ENCODE measurements around the gene MYO7A. TPM values are rescaled to one million over a fixed set of nuclear protein-coding genes. Genes with fewer than 3 reads are reported as not detected.

Gene MYO7A
- total RNA-seq, 1 donor from 2014 or later, result 6.3 TPM

- H3K4me3 ChIP-seq (ENCODE audit: low read length in 3 of 3), result no peak overlapping the region
- no peak overlapping the region for H3K27ac ChIP-seq (ENCODE audit: low read depth, low read length)
- no peaks in the 10 kb centered on the region for H3K36me3 ChIP-seq (ENCODE audit: control insufficient read depth in 3 of 3, insufficient read depth in 3 of 3, low read length in 3 of 3)
- H3K27me3 ChIP-seq (ENCODE audit: control insufficient read depth in 3 of 3, insufficient read depth in 3 of 3, low read length in 3 of 3), result no peaks in the 10 kb centered on the region
- H3K9me3 ChIP-seq (ENCODE audit: control insufficient read depth in 3 of 3, low read length in 3 of 3), result no peaks in the 10 kb centered on the region
- no peak overlapping the region for H3K9ac ChIP-seq (ENCODE audit: low read depth in 1 of 3, low read length in 3 of 3)
- H3K4me1 ChIP-seq (ENCODE audit: control insufficient read depth in 3 of 3, insufficient read depth in 3 of 3, low read length in 3 of 3), result peaks cover 0 to 9% (median 9%) of the 10 kb centered on the region in 3 donors
These were observed 68.9 kb downstream of the MYO7A start for GRCh38 chr11:77196961-77197360.

DNA sequence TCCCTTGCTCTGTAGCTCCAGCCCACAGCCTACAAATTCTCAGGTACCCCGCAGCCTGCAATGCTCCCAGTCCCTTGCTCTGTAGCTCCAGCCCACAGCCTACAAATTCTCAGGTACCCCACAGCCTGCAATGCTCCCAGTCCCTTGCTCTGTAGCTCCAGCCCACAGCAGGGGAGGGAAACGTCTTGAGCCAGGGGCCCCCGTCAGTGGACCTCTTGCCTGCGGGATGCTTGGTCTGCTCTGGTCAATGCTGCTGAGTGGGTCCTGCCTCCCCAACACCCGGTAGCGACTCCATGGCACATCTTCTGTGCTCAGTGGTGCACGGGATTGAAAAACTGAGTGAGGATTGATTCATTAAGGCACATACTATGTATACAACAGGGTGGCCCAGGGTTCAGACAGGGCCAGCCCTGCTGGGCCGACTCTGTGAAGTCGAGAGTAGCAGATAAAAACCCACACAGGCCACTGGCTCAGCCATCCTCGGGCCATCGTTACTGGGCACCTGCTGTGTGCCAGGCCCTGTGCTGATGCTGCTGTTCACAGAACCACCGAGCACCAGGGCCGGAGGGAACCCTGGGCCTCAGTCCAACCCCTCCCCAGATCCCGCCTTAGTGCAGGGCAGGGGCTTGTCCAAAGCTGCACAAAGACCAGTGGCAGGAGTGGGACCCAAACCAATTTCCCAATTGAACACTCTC is 69.7 kb downstream of the MYO7A start:
- H3K27ac ChIP-seq (ENCODE audit: low read depth, low read length), result no peak overlapping the region

DNA sequence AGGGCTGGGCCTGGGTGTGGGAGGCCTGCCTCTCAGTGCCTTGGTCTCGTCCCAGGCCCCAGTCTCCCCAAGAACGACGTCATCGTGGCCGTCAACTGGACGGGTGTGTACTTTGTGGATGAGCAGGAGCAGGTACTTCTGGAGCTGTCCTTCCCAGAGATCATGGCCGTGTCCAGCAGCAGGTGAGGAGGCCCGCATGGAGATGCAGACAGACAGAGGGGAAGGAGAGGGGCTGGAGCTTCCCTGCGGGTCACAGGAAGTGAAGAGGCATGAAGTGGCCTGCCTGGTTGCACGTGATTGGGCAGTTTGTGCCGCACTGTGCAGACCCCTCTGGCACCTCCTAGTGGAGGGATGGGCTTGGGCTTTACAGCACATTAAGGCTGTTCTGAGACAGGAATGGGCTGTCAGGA is 70.4 kb downstream of the MYO7A start:
- no peak overlapping the region for H3K4me3 ChIP-seq (ENCODE audit: low read length in 3 of 3)
- no peak overlapping the region for H3K9ac ChIP-seq (ENCODE audit: low read depth in 1 of 3, low read length in 3 of 3)
- H3K4me1 ChIP-seq (ENCODE audit: control insufficient read depth in 3 of 3, insufficient read depth in 3 of 3, low read length in 3 of 3), result peaks cover 0 to 9% (median 9%) of the 10 kb centered on the region in 3 donors
- H3K27me3 ChIP-seq (ENCODE audit: control insufficient read depth in 3 of 3, insufficient read depth in 3 of 3, low read length in 3 of 3), result no peaks in the 10 kb centered on the region
- no peaks in the 10 kb centered on the region for H3K9me3 ChIP-seq (ENCODE audit: control insufficient read depth in 3 of 3, low read length in 3 of 3)
- no peak overlapping the region for H3K27ac ChIP-seq (ENCODE audit: low read depth, low read length)
- no peaks in the 10 kb centered on the region for H3K36me3 ChIP-seq (ENCODE audit: control insufficient read depth in 3 of 3, insufficient read depth in 3 of 3, low read length in 3 of 3)

More for the DNA sequence above, 69.7 kb downstream of the MYO7A start:
- Histone ChIP-seq H3K4me3 (ENCODE audit: low read length in 3 of 3) (no peak overlapping the region), H3K27me3 (ENCODE audit: control insufficient read depth in 3 of 3, insufficient read depth in 3 of 3, low read length in 3 of 3) (no peaks in the 10 kb centered on the region), H3K9ac (ENCODE audit: low read depth in 1 of 3, low read length in 3 of 3) (no peak overlapping the region), H3K9me3 (ENCODE audit: control insufficient read depth in 3 of 3, low read length in 3 of 3) (no peaks in the 10 kb centered on the region), H3K4me1 (ENCODE audit: control insufficient read depth in 3 of 3, insufficient read depth in 3 of 3, low read length in 3 of 3) (peaks cover 0 to 9% (median 9%) of the 10 kb centered on the region in 3 donors), H3K36me3 (ENCODE audit: control insufficient read depth in 3 of 3, insufficient read depth in 3 of 3, low read length in 3 of 3) (no peaks in the 10 kb centered on the region)

GRCh38 chr11:77199137-77199745 is 71.2 kb downstream of the MYO7A start:
- Histone ChIP-seq H3K27ac (ENCODE audit: low read depth, low read length) (no peak overlapping the region), H3K36me3 (ENCODE audit: control insufficient read depth in 3 of 3, insufficient read depth in 3 of 3, low read length in 3 of 3) (no peaks in the 10 kb centered on the region), H3K9me3 (ENCODE audit: control insufficient read depth in 3 of 3, low read length in 3 of 3) (no peaks in the 10 kb centered on the region), H3K4me1 (ENCODE audit: control insufficient read depth in 3 of 3, insufficient read depth in 3 of 3, low read length in 3 of 3) (peaks cover 0 to 9% (median 9%) of the 10 kb centered on the region in 3 donors), H3K9ac (ENCODE audit: low read depth in 1 of 3, low read length in 3 of 3) (no peak overlapping the region), H3K4me3 (ENCODE audit: low read length in 3 of 3) (no peak overlapping the region), H3K27me3 (ENCODE audit: control insufficient read depth in 3 of 3, insufficient read depth in 3 of 3, low read length in 3 of 3) (no peaks in the 10 kb centered on the region)

DNA sequence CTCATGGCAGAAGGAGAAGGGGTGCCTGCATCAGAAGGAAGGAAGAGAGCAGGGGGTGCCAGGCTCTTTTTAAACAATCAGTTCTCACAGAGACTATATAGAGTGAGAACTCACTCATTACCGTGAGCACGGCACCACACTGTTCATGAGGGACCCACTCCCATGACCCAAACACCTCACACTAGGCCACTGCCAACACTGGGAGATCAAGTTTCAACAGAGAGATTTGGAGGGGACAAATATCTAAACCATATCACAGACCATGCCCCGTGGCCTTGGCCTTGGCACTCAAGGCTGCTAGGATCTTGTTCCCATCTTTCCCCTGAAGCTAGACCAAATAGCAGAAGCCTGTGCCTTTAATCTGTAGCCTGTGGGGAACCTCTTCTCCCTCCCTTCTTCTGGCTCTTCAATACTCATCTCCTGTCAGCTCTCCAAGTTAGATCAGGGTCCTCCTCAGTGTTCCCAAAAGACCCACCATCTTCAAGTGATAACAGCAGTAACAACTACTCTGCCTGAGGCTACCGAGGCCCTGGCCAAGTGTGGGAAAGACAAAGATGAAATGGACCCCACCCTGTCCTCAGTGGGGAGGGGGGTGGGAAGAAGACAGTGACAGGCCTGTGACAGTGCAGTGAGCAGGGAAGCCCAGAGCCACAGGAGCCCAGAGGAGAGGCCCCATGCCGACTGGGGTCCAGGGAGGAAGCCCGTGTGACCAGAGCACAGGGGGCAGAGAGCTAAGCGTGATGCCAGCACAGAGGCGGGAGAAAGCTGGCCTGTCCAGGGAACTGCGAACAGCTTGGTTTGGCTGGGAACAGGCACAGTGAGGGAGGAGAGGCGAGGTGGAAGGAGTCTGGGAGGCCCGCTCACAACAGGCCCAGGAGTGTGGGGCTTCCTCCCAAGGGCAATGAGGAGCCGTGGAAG is 72.6 kb downstream of the MYO7A start:
- Histone ChIP-seq H3K27me3 (ENCODE audit: control insufficient read depth in 3 of 3, insufficient read depth in 3 of 3, low read length in 3 of 3) (no peaks in the 10 kb centered on the region), H3K9ac (ENCODE audit: low read depth in 1 of 3, low read length in 3 of 3) (no peak overlapping the region), H3K36me3 (ENCODE audit: control insufficient read depth in 3 of 3, insufficient read depth in 3 of 3, low read length in 3 of 3) (no peaks in the 10 kb centered on the region), H3K27ac (ENCODE audit: low read depth, low read length) (no peak overlapping the region), H3K9me3 (ENCODE audit: control insufficient read depth in 3 of 3, low read length in 3 of 3) (no peaks in the 10 kb centered on the region), H3K4me3 (ENCODE audit: low read length in 3 of 3) (no peak overlapping the region), H3K4me1 (ENCODE audit: control insufficient read depth in 3 of 3, insufficient read depth in 3 of 3, low read length in 3 of 3) (peaks cover 0 to 1% (median under 1%) of the 10 kb centered on the region in 3 donors)

DNA sequence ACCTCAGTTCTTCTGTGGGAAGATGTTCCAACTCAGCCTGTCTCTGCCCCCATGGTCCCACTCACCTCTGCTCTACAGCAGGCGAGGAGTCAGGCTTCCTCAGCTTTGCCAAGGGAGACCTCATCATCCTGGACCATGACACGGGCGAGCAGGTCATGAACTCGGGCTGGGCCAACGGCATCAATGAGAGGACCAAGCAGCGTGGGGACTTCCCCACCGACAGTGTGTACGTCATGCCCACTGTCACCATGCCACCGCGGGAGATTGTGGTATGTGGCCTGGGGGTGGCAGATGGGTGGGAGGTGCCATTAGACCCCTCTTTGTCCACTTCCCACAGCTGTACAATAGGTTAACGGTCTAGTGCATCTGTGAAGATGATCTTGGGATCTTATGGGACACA is 73.3 kb downstream of the MYO7A start:
- no peak overlapping the region for H3K4me3 ChIP-seq (ENCODE audit: low read length in 3 of 3)
- no peaks in the 10 kb centered on the region for H3K9me3 ChIP-seq (ENCODE audit: control insufficient read depth in 3 of 3, low read length in 3 of 3)
- H3K36me3 ChIP-seq (ENCODE audit: control insufficient read depth in 3 of 3, insufficient read depth in 3 of 3, low read length in 3 of 3), result no peaks in the 10 kb centered on the region
- H3K27me3 ChIP-seq (ENCODE audit: control insufficient read depth in 3 of 3, insufficient read depth in 3 of 3, low read length in 3 of 3), result no peaks in the 10 kb centered on the region
- H3K27ac ChIP-seq (ENCODE audit: low read depth, low read length), result no peak overlapping the region
- H3K4me1 ChIP-seq (ENCODE audit: control insufficient read depth in 3 of 3, insufficient read depth in 3 of 3, low read length in 3 of 3), result no peaks in the 10 kb centered on the region
- H3K9ac ChIP-seq (ENCODE audit: low read depth in 1 of 3, low read length in 3 of 3), result no peak overlapping the region

DNA sequence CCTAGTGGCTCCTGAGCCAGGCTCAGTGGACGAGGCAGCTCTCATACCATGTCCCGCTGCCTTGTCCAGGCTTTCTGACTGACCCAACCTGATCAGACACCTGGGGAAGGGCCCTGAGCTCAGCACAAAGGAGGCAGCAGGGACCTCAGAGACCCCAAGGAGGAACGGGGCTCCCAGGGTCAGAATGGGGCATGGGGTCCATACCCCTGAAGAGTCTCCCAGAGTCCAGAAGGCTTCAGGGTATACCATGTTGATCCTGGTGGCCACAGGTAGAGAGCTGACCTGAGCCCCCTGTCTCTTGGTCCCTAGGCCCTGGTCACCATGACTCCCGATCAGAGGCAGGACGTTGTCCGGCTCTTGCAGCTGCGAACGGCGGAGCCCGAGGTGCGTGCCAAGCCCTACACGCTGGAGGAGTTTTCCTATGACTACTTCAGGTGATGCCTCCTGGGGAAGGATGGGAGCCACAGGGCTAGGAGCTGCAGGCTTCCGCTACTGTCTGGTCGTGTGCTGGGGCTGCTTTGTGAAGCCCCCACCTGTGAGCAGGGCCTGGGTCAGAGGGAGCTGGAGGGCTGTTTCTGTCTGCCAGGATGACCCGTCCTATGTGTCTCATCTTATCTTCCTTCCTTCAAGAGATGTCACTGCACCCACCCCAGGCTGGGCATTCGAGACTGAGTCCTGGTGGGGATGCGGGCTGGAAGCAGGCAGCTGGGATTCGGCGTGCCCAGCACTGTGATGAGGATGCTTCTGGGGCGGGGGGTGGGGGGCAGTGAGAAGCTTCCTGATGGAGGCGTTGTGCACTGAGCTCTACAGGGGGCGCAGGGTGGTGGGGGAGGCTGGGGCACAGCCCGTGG is 74.2 kb downstream of the MYO7A start:
- Histone ChIP-seq H3K36me3 (ENCODE audit: control insufficient read depth in 3 of 3, insufficient read depth in 3 of 3, low read length in 3 of 3) (no peaks in the 10 kb centered on the region), H3K9ac (ENCODE audit: low read depth in 1 of 3, low read length in 3 of 3) (no peak overlapping the region), H3K9me3 (ENCODE audit: control insufficient read depth in 3 of 3, low read length in 3 of 3) (no peaks in the 10 kb centered on the region), H3K4me1 (ENCODE audit: control insufficient read depth in 3 of 3, insufficient read depth in 3 of 3, low read length in 3 of 3) (no peaks in the 10 kb centered on the region), H3K4me3 (ENCODE audit: low read length in 3 of 3) (no peak overlapping the region), H3K27ac (ENCODE audit: low read depth, low read length) (no peak overlapping the region), H3K27me3 (ENCODE audit: control insufficient read depth in 3 of 3, insufficient read depth in 3 of 3, low read length in 3 of 3) (no peaks in the 10 kb centered on the region)

DNA sequence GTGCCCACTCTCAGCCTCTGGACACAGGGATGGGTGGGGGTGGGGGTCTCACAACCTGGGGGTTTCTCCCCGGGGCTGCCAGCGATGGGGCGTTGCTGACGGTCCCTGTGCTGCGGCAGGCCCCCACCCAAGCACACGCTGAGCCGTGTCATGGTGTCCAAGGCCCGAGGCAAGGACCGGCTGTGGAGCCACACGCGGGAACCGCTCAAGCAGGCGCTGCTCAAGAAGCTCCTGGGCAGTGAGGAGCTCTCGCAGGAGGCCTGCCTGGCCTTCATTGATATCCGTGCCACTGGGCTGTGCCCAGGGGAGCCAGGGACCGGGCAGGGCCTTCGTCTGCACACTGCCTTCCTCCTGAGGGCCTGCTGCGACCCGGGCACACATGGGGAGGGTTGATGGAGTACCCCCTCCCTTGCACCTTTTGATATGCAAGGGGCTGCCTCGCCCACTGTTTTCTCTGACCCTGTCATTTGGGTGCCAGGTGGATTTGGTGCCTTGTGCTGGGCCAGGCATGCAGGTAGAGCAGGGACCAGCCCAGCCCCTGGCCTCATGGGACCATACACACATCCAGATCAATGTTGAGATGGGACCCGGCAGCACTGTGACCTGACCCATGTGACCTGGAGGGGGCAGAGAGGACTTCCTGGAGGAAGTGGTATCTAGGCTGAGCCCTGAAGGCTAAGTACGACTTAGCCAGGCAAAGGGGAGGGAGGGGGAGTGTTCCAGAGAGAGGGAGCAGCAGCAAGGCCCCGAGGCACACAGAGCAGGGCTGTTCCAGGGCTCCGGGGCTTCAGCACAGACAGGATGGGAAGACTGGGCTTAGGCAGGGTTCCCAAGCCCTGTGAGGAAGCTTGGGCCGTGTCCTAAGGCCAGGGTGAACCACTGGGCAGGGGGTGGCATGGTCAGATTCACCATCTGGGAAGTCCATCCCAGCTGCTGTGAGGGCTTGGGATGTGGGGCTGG is 75.2 kb downstream of the MYO7A start:
- H3K9ac ChIP-seq (ENCODE audit: low read depth in 1 of 3, low read length in 3 of 3), result no peak overlapping the region
- H3K9me3 ChIP-seq (ENCODE audit: control insufficient read depth in 3 of 3, low read length in 3 of 3), result no peaks in the 10 kb centered on the region
- no peak overlapping the region for H3K4me3 ChIP-seq (ENCODE audit: low read length in 3 of 3)
- H3K27me3 ChIP-seq (ENCODE audit: control insufficient read depth in 3 of 3, insufficient read depth in 3 of 3, low read length in 3 of 3), result no peaks in the 10 kb centered on the region
- H3K4me1 ChIP-seq (ENCODE audit: control insufficient read depth in 3 of 3, insufficient read depth in 3 of 3, low read length in 3 of 3), result peaks cover 0 to 5% (median 0%) of the 10 kb centered on the region in 3 donors
- no peaks in the 10 kb centered on the region for H3K36me3 ChIP-seq (ENCODE audit: control insufficient read depth in 3 of 3, insufficient read depth in 3 of 3, low read length in 3 of 3)
- no peak overlapping the region for H3K27ac ChIP-seq (ENCODE audit: low read depth, low read length)
